GM21576 (cell line): ENCODE measurements around the gene NF2.

Source experiments
- ATAC-seq: cut with Tn5 transposase; IDR thresholded peaks from one replicate; pipeline ENCODE4 v1.9.1; 2021; ENCODE audit warnings: mild to moderate bottlenecking, moderate library complexity; ENCODE audit not compliant: unreplicated experiment

The NF2 gene

GRCh38 chr22:29629903-29630516 lies 26.6 kb downstream of the NF2 start:
- no peak for ATAC-seq

GRCh38 chr22:29630987-29631386 lies 27.6 kb downstream of the NF2 start:
- no peak for ATAC-seq

- no peak for ATAC-seq
These were observed 28.3 kb downstream of the NF2 start for GRCh38 chr22:29631725-29632124.

GRCh38 chr22:29632672-29633071 lies 29.2 kb downstream of the NF2 start:
- no peak for ATAC-seq

GRCh38 chr22:29633514-29634312 lies 30.3 kb downstream of the NF2 start:
- no peak for ATAC-seq

- ATAC-seq = no peak
These were observed 31.4 kb downstream of the NF2 start for GRCh38 chr22:29634847-29635246.

GRCh38 chr22:29635734-29636357 lies 32.4 kb downstream of the NF2 start:
- ATAC-seq = no peak

GRCh38 chr22:29636751-29637150 lies 33.3 kb downstream of the NF2 start:
- no peak for ATAC-seq

- no peak for ATAC-seq
These were observed 33.7 kb downstream of the NF2 start for GRCh38 chr22:29637181-29637580.

GRCh38 chr22:29638678-29639077 lies 35.2 kb downstream of the NF2 start:
- ATAC-seq = no peak

GRCh38 chr22:29639096-29639495 lies 35.7 kb downstream of the NF2 start:
- ATAC-seq = no peak

- no peak for ATAC-seq
These were observed 37.7 kb downstream of the NF2 start for GRCh38 chr22:29641042-29641699.

- no peak for ATAC-seq
These were observed 38.4 kb downstream of the NF2 start for GRCh38 chr22:29641700-29642330.

- ATAC-seq = no peak
These were observed 39.3 kb downstream of the NF2 start for GRCh38 chr22:29642694-29643093.

GRCh38 chr22:29647954-29648737 lies 44.7 kb downstream of the NF2 start:
- ATAC-seq = no peak

- no peak for ATAC-seq
These were observed 46.9 kb downstream of the NF2 start for GRCh38 chr22:29650370-29650769.

- ATAC-seq = no peak
These were observed 48.2 kb downstream of the NF2 start for GRCh38 chr22:29651652-29652051.

- ATAC-seq = no peak
These were observed 51.0 kb downstream of the NF2 start for GRCh38 chr22:29654420-29654819.

GRCh38 chr22:29654882-29655281 lies 51.4 kb downstream of the NF2 start:
- ATAC-seq = no peak

GRCh38 chr22:29658176-29658575 lies 54.7 kb downstream of the NF2 start:
- no peak for ATAC-seq
